Stimulated activated CD8-positive, alpha-beta memory T cell treated with anti-CD3 and anti-CD28 coated beads, Interleukin-15, amount 100 ng/mL, for 4 hours (primary cell): ENCODE measurements around the gene DTX1.

ENCODE experiments used
- DNase-seq, 2 donors: peaks; one replicate each; pipeline ENCODE4 v3.0.0-alpha.2; 2020; ENCODE audit warnings: low read depth in 2 of 2

The DTX1 gene

GRCh38 chr12:113094738-113095137 lies 38.2 kb downstream of the DTX1 start:
- no peak for DNase-seq

GRCh38 chr12:113095405-113095804 lies 38.9 kb downstream of the DTX1 start:
- DNase-seq, result no peak

- no peak for DNase-seq
Observed at GRCh38 chr12:113096675-113097461, 40.3 kb downstream of the DTX1 start.

GRCh38 chr12:113097716-113098440 lies 41.3 kb downstream of the DTX1 start:
- DNase-seq, result no peak

- peak; percentile 21 to 29 for DNase-seq
Observed at GRCh38 chr12:113098441-113099028, 42.0 kb downstream of the DTX1 start.

GRCh38 chr12:113099364-113099763 lies 42.8 kb downstream of the DTX1 start:
- no peak for DNase-seq

GRCh38 chr12:113099764-113100163 lies 43.2 kb downstream of the DTX1 start:
- DNase-seq, result no peak

- no peak for DNase-seq
Observed at GRCh38 chr12:113101751-113102150, 45.2 kb downstream of the DTX1 start.

GRCh38 chr12:113102811-113103210 lies 46.3 kb downstream of the DTX1 start:
- no peak for DNase-seq

GRCh38 chr12:113103756-113104450 lies 47.4 kb downstream of the DTX1 start:
- DNase-seq, result peak in 1 of 2 donors; percentile 30

- no peak for DNase-seq
Observed at GRCh38 chr12:113104953-113105510, 48.5 kb downstream of the DTX1 start.

- no peak for DNase-seq
Observed at GRCh38 chr12:113105606-113106271, 49.2 kb downstream of the DTX1 start.

GRCh38 chr12:113106361-113106760 lies 49.8 kb downstream of the DTX1 start:
- DNase-seq, result no peak

- DNase-seq, result no peak
Observed at GRCh38 chr12:113108308-113108707, 51.8 kb downstream of the DTX1 start.

GRCh38 chr12:113109360-113109759 lies 52.8 kb downstream of the DTX1 start:
- DNase-seq, result no peak

- DNase-seq, result no peak
Observed at GRCh38 chr12:113109872-113110599, 53.5 kb downstream of the DTX1 start.

- no peak for DNase-seq
Observed at GRCh38 chr12:113111247-113111646, 54.7 kb downstream of the DTX1 start.

GRCh38 chr12:113112043-113112899 lies 55.7 kb downstream of the DTX1 start:
- no peak for DNase-seq

GRCh38 chr12:113113397-113113796 lies 56.9 kb downstream of the DTX1 start:
- no peak for DNase-seq
